ENCODE results near the gene SNCAIP.
"Not testable (repeated sequence)": the region's sequence is repeated elsewhere in the genome, so short reads cannot be mapped to it uniquely, and the experiment has no call there.

Gene SNCAIP

GRCh38 chr5:122350496-122350895, 38.5 kb downstream of the SNCAIP start:
- no peak for TF ChIP-seq CTCF (conservative IDR thresholded peaks at IDR 0.05)
- no peak overlapping the region for H3K27ac ChIP-seq

- no peak overlapping the region for H3K27ac ChIP-seq
- no peak for TF ChIP-seq CTCF (conservative IDR thresholded peaks at IDR 0.05)
Observed at GRCh38 chr5:122351416-122352157, 39.5 kb downstream of the SNCAIP start.

- no peak for TF ChIP-seq CTCF (conservative IDR thresholded peaks at IDR 0.05)
- no peak overlapping the region for H3K27ac ChIP-seq
Observed at GRCh38 chr5:122352331-122352730, 40.3 kb downstream of the SNCAIP start.

- H3K27ac ChIP-seq = not testable (repeated sequence)
Observed at GRCh38 chr5:122353361-122353760, 41.3 kb downstream of the SNCAIP start.

- H3K27ac ChIP-seq = no peak overlapping the region
- no peak for TF ChIP-seq CTCF (conservative IDR thresholded peaks at IDR 0.05)
Observed at GRCh38 chr5:122354293-122354692, 42.3 kb downstream of the SNCAIP start.

- TF ChIP-seq CTCF (conservative IDR thresholded peaks at IDR 0.05) = no peak
- H3K27ac ChIP-seq = no peak overlapping the region
Observed at GRCh38 chr5:122355324-122355723, 43.3 kb downstream of the SNCAIP start.

- no peak overlapping the region for H3K27ac ChIP-seq
- TF ChIP-seq CTCF (conservative IDR thresholded peaks at IDR 0.05) = no peak
Observed at GRCh38 chr5:122356855-122357254, 44.8 kb downstream of the SNCAIP start.

- H3K27ac ChIP-seq = no peak overlapping the region
- TF ChIP-seq CTCF (conservative IDR thresholded peaks at IDR 0.05) = no peak
Observed at GRCh38 chr5:122358372-122358979, 46.4 kb downstream of the SNCAIP start.
